Prostate gland (tissue), 2 donors: Measurements from ENCODE around the gene FNDC3B.

Source experiments
- CTCF ChIP-seq, 4 experiments: fragments of 200-600 bp in 2 of 4; fragments of 450-650 bp in 2 of 4; sonication (generic) in 2 of 4; IDR thresholded peaks; 1 replicate in 3 of 4; 2 replicates in 1 of 4; pipeline ENCODE4 v1.5.1; 2016 to 2019; ENCODE audit warnings: antibody characterized with exemption in 4 of 4, mild to moderate bottlenecking in 2 of 4, moderate library complexity in 2 of 4
- POLR2AphosphoS5 ChIP-seq: sonication (generic); formaldehyde crosslinking; IDR thresholded peaks from one replicate; pipeline ENCODE4 v1.6.1; 2017; ENCODE audit warnings: antibody characterized with exemption

- no peak for TF ChIP-seq CTCF (IDR thresholded peaks at IDR 0.05)
- TF ChIP-seq POLR2AphosphoS5 = no peak
These were observed 17.5 kb upstream of the FNDC3B start for GRCh38 chr3:172021859-172022258.
